Activated CD4-positive, CD25-positive, alpha-beta regulatory T cell (primary cell): ENCODE measurements around the gene WLS.

ENCODE experiments used
- DNase-seq, 4 experiments: peaks; one replicate each; lab custom pipeline; 2025; lab: John Stamatoyannopoulos, UW

Gene WLS

DNA sequence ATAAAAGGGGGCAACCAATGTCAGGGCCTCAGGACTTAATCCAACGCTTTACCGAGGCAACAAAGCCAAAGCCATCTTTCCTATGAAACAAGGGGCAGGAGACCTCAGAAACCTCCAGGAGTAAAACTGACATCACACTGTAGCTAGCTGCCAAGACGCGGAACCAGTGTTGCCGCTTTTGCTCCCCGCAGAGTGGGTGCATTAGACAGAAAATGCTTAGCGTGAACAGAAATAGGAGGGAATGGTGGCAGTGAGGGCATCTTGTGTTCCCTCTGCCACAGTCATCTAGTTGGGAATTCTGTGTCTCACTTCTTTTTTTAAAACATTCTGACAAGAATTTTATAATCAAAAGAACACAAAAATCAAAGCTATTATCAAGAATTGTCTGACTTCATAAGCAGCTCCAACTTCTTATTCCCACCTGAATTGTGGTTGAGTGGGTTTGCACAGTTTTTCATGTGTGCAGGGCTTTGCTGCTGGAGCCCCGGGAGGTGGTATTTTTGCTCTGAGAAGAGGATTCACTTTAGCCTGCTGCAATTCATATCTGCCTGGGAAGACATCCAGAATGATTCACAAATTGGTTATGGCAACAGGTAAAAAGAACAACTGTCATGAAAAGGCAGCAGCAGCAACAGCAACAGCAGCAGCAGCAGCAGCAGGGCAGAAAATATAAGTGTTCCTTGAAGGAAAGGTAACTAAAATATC is 99.7 kb downstream of the WLS start:
- no peak for DNase-seq

DNA sequence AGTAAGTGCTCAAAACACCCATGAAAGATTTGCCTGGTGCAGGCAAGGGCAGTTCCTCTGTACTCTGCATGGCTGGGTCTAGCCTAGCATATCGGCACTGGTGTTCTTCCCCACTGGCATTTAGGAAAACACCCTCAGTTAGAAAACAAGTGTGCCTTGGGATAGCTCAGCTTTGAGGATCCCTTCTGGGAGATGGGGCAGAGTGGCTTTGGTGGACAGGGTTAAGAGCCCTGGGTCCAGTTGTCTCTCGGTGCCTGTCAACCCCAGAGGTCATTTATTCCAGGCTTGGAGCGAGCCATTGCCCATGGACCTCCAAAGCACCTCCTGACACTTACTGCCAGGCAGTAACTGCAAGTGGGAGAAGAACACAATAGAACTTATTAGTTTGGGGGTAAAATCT is 101.1 kb downstream of the WLS start:
- DNase-seq: no peak

DNA sequence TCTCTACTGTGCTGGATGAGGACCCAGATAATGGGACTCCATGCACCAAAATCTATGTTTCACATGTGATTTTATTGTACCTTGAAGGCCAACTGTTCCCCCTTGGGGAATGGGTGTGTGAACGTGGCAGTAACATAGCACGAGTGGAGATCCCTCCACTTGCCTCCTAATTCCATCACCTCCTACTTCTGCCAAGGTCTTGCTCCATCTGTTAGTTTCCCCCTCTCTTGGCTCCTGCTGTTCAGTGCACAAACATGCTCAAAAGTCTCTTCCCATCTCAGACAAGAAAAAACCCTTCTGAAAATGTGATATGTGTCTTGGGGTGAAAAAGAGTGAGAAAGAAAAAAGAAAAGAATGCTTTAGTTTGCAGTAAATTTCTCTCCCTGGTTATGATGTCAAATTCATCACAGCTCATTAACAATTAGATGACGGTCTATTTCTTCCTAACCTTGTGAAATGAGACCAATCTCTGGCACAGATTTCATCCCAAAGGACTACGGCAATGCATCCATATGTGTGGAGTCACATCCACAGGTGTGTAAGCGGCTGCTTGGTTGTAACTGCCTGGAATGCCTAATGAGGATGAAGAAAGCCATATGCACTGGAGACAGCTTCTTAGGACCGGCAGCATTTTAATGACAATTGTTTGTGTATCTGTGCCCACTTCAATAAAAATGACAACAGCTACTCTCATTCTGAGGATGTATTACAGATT is 102.6 kb downstream of the WLS start:
- no peak for DNase-seq

GRCh38 chr1:68128820-68129219 is 103.5 kb downstream of the WLS start:
- DNase-seq: no peak

- no peak for DNase-seq
These were observed 104.2 kb downstream of the WLS start for GRCh38 chr1:68128157-68128556.

- DNase-seq: no peak
These were observed 110.8 kb downstream of the WLS start for GRCh38 chr1:68121536-68121935.

GRCh38 chr1:68120136-68120791 is 112.1 kb downstream of the WLS start:
- no peak for DNase-seq

DNA sequence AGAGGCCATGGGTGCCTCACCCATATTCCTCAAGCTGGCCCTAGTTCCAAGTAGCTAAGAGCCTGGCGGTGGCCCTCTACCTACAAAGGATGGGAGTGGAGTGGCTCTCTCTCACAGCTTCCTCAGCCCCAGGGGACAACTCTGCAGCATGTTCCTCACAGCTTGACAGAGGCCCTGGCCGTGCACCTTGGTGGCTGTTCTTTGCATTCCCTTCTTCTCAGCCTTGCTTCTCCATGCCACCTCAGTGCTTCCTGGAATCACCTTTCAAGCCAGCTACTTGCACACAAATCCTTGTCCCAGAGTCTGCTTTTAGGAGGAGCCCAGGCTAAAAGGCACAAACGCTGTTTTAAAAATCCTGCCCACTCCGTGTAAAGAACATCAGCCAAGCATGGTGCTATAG is 112.9 kb downstream of the WLS start:
- DNase-seq: no peak

GRCh38 chr1:68117416-68117815 is 114.9 kb downstream of the WLS start:
- no peak for DNase-seq

GRCh38 chr1:68116643-68117235 is 115.6 kb downstream of the WLS start:
- peak in 2 of 4 experiments; percentile 7 to 10 for DNase-seq

GRCh38 chr1:68115308-68115707 is 117.0 kb downstream of the WLS start:
- DNase-seq: no peak

- DNase-seq: no peak
These were observed 118.4 kb downstream of the WLS start for GRCh38 chr1:68113966-68114365.

DNA sequence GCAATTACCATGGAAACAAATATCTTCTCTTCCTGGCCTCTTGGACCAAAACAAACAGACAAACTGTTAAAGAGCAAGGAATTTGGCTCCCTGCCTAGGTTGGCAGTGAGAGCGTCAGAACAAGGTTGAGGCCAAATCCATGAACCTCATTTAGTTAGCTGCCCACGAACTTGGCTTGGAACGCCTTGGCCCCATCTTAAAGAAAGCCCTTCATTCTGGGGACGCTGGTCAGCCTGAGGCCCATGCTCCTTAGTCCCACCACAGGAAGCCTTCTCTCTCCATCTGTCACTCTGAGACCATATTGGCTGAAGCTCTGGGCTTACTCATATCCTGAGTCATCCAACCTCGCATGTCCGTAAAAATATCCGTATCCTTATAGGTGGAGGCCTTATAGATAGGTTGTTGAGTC is 119.5 kb downstream of the WLS start:
- no peak for DNase-seq

DNA sequence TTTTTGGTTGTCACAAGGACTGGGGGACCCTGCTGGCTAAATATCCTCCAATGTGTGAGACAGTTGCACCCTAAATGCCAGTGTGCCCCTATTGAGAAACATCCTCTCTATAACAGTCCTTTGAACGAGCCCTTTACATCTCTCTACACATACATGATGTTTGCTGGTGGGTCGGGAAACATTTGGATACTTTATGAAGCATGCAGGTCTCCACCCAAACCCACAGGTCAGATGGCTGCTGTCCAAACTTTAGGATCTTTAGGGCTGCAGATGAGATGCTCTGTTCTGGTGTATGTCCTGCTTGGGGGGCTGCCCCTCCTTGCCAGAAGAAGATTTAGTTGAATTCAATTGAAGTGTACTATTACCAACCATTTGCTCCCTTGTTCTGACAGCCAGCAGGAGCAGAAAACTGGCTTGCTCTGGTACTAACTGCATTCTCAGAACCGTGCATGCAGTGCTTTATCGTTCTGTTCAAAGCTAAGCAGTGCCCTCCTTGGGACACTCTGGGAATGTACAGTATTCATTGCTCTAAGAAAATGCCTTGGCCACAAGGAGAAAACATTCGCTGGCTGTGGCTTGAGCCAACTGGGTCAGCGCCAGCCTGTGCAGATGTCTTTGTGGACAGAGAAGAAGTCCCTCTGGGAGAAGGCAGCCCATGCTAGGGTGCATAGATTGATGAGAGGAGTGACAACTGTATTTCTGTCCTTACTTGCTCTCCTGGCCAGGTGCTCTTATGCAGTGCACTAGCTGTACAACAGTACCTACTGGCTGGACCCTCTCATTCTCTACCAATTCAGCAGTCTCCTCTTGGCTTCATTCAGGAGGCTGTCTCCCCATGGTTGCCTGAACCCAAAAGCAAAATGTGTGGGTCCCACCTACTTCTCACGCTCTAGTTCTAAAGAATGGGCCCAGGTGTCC is 120.5 kb downstream of the WLS start:
- DNase-seq: no peak

DNA sequence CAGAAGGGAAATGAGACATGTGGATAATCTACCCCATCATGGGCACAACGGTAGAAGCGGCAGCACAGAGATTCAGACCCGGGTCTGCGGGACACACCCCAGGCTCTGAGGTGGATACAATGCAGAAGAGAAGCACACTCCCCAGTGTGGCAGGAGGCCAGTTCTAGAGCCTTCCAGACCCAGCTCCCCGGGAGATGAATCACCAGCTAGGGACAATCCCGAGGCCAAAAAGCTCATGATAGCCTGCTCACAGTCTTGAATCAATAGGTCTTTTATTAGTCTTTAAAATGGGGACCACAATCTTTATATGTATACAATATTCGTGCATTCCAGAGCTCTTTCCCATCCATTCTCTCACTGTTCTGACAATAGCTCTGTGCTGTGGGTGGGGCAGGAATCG is 124.6 kb downstream of the WLS start:
- DNase-seq: no peak

DNA sequence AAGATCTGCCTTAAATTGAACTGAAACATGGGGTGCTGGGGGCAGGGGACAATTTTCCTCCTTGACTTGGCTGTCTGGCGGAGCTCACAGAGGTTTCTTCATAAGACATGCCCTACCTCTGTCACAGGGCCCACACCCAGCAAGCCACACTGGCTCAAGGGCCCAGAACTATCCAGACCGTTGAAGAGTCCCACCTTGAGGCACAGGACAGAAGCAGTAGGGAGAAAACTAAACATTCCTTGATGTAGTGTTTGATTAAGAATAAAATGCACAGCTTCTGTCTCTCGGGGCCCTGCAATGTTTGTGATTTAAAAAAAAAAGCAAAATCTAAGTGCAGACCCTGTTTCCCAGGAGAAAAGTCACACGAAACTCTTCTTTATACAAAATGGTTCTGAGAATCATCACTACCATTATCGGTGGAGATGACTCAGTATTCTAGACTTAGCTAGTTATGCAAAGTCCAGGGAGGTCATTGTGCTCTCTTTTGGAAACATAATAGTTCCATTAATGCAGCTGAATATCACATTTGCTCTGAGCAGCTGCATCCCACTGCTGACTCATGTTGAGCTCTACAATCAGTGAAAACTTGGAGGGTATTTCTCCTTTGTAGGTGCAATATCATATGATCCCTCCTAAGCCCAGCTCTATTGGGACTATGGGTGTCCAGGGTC is 128.3 kb downstream of the WLS start:
- no peak for DNase-seq

DNA sequence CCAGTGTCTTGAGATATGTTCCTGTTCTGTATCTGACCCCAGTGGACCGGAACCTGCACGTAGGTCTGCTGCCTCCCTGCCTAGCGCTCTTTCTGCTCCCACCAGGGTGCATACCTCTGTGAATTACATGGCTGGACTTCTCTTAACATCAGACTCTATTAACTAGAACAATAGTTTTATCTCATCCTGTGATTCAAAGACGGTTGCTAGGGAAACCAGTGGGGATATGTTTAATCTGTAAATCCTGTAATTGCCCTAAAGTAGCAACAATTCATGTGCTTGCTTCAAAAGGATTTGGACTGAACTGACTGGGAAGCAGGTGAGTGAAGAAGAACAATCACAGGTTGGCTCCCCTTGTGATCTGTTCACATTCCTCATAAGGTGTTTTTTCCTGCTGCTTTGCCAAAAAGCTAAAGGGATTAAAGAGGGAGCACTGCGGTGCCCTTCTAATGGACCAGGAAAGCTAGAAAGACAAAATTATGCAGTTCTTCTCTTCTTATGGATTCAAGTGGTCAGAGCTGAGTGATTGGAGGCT is 129.2 kb downstream of the WLS start:
- DNase-seq: no peak

DNA sequence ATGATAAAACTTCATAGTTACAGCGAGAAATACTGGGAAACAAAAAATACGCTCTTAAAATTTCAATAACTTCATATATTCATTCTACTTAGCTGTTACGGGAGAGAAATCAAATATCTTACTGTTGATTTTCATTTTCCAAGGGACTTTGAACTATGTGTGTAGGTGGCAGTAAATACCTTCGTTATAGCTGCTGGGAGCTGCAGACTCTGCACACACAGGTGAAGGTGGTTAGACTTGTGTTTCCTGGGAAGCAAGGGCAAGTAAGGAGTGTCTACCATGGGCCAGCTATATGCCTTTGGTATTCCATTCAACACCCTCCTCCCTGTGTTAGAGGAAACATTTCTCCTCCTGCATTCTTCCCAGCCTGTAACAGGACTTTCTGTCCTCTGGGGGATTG is 130.5 kb downstream of the WLS start:
- no peak for DNase-seq

DNA sequence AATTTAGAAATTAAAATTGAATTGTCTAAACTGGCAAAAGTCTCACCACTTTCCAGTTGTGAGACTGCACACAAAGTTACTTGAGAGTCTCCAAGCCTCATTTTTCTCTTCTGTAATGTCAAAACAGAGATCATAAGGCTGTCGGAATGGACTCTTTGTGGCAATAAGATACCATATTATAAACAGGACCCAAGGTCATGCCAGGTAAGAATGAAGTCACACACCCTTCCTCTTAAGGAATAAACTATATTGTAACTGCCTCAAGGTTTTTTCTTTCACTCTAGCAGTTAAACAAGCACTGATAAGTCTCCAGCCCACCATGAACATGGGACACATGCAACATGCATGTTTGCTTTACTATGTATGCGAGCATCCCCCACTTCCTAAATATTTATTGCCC is 131.8 kb downstream of the WLS start:
- DNase-seq: no peak

DNA sequence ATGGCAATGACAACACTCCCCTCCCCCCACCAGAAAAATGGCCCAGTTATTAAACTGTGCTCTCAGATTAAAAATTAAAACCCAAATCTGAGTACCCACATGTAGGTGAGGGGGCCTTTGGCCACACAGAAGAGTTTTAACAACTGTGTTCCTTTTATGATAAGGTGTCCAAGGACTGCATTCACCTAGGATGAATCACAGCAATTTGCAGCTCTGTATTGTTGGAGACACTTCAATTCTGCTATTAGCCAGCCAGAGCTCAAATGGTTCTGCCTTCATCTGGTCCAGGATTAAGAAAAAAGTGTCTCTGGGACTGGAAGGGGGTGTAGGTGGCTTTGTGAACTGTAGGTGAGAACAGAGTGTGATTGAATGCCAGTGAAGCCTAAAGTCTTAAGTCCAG is 138.6 kb downstream of the WLS start:
- DNase-seq: no peak

- DNase-seq: no peak
These were observed 145.1 kb downstream of the WLS start for GRCh38 chr1:68087184-68087583.
